Fibroblast of mammary gland (primary cell): ENCODE measurements around the gene CHRNA7.

Source experiments
- DNase-seq: peaks from one replicate; pipeline ENCODE4 v3.0.0-alpha.2; 2010; ENCODE audit warnings: low read depth
- H3K4me3 ChIP-seq: 2 replicates; pipeline ENCODE4 v1.5.1; 2011; ENCODE audit warnings: low read depth, mild to moderate bottlenecking, low read length, moderate library complexity; ENCODE audit not compliant: control insufficient read depth
- TF ChIP-seq, protein P1 (sequence below): conservative IDR thresholded peaks from 2 replicates; pipeline ENCODE4 v1.5.1; 2011; ENCODE audit warnings: low read depth, low read length, inconsistent platforms; ENCODE audit not compliant: control insufficient read depth, insufficient read depth

Gene CHRNA7

DNA sequence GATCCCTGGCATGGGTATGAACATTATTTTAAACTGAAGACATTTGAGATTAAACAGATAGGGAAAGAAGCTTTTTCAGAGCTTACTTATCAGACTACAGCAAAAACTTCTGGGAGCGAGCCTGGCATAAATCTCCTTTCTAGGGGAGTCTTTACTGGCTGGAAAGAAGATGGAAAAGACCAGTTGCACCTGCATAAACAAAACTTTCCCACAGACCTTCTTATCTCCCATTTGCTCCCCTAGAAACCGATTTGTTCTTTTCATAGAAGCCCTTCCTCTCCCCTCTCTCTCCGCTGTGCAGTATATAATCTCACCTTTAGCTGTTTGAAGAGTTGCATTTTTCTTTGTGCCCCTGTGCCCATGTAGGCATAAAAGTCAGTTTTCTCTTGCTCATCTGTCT, 93.2 kb downstream of the CHRNA7 start:
- TF ChIP-seq, protein P1, sequence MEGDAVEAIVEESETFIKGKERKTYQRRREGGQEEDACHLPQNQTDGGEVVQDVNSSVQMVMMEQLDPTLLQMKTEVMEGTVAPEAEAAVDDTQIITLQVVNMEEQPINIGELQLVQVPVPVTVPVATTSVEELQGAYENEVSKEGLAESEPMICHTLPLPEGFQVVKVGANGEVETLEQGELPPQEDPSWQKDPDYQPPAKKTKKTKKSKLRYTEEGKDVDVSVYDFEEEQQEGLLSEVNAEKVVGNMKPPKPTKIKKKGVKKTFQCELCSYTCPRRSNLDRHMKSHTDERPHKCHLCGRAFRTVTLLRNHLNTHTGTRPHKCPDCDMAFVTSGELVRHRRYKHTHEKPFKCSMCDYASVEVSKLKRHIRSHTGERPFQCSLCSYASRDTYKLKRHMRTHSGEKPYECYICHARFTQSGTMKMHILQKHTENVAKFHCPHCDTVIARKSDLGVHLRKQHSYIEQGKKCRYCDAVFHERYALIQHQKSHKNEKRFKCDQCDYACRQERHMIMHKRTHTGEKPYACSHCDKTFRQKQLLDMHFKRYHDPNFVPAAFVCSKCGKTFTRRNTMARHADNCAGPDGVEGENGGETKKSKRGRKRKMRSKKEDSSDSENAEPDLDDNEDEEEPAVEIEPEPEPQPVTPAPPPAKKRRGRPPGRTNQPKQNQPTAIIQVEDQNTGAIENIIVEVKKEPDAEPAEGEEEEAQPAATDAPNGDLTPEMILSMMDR, result no peak
- no peak overlapping the region for H3K4me3 ChIP-seq
- DNase-seq, result no peak

DNA sequence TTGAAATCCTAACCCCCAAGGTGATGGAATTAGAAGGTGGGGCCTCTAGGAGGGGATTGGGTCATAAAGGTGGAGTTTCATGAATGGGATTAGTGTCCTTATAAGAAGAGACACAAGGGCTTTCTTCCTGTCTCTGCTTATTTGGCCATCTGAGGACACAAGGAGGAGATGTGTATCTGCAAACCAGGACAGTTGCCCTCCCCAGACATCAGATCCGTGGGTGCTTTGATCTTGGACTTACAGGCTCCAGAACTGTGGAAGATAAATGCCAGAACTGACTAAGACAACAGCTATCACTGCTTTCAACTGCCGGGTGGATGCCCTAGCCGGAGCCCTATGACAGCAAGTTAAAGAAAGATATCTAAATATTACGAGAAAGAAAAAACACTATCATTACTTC, 94.4 kb downstream of the CHRNA7 start:
- no peak overlapping the region for H3K4me3 ChIP-seq
- DNase-seq, result no peak
- TF ChIP-seq, protein P1, result no peak

DNA sequence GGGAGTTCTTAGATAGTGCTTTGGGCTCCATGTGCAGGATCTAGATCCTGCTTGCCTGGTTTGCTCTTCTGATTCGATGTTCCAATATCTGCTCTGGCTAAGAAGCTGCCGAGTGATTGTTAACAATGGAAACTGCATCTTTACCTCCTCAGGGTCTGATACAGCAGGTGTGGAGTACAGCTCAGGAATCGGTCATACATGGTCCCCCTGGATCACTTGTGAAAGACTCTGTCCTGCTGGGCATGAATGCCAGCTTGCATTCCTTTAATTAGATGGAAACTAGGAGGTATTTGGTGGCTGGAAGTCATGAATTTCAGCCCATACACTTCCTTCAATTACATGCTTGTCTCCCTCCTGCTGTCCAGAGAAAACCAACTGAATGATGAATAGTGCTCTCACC, 95.3 kb downstream of the CHRNA7 start:
- H3K4me3 ChIP-seq, result no peak overlapping the region
- TF ChIP-seq, protein P1, result no peak
- no peak for DNase-seq

DNA sequence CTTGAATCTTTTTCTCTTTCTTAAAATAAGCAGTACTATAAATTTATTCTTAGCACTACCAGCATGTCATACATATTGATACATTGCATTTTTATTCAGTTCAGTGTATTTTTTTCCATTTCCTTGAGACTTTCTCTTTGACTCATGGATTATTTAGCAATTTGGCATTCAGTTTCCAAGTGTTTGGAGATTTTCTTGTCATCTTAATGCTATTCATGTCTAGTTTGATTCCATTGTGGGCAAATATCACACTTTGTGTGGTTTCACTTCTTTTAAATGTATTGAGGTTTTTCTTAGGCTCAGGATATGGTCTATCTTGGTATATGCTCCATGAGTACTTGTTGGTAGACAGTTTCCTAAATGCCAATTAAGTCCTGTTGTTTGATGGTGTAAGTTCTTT, 99.5 kb downstream of the CHRNA7 start:
- no peak overlapping the region for H3K4me3 ChIP-seq
- TF ChIP-seq, protein P1, result no peak
- no peak for DNase-seq

DNA sequence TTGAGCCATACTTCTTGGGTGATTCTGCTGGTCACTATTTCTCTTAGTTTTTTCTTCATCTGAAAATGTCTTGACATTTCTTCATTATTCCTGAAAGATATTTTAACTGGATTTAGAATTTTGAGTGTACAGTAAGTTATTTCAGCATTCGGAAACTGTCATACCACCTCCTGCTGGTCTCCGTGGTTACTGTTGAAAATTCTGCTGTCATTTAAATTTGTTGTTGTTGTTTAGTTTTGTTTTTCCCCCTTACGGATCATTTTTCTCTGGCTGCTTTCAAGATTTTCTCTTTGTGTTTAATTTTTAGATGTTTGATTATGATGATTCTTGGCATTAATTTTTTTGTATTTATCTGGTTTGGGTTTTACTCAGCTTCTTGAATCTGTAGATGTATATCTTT, 100.5 kb downstream of the CHRNA7 start:
- DNase-seq, result no peak
- TF ChIP-seq, protein P1, result no peak
- H3K4me3 ChIP-seq, result no peak overlapping the region

DNA sequence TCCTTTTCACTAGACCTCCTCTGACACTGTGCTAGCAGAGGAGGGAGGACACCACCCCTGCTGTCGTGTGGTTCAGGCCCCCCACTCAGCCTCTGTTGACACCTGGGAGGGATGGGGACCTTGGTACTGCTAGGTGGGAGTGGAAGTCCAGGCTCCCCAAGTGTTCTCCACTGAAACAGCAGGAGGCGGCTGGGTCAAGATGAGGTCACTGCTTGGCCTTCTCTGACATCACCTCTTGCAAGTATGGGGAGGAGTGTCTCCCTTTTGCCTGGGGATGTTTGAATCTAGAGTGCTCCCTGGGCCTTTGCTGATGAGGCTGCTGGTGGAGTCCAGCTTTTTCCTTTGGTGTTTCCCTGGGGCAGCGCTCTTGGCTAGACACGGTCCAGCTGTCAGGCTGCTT, 101.5 kb downstream of the CHRNA7 start:
- TF ChIP-seq, protein P1, result no peak
- no peak for DNase-seq

DNA sequence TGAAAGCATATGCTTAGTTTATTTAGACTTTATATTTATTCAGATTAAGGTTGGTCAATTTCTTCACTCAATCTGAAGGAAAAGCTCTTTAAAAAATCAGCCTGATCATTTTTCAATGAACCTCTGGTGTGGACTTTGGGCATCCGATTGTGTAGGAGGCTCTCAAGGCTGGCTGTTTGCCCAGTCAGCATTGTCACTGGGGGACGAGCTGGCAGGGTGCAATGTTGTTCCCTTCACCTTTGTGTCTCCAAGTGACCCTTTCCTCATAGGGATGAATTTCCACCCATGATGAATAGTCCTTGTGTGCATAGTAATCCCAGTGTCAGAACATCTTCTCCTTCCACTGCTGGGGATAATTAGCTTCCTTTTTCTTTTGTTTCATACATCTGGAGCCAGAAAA, 102.5 kb downstream of the CHRNA7 start:
- TF ChIP-seq, protein P1, result no peak
- no peak for DNase-seq
- H3K4me3 ChIP-seq, result no peak overlapping the region

More for the DNA sequence above, 101.5 kb downstream of the CHRNA7 start:
- H3K4me3 ChIP-seq, result no peak overlapping the region
